NCI-H2107 treated with DMSO at 0.1 percent for 48 hours (cell line): Measurements from ENCODE around the gene MMP1.

Experiments used
- DNase-seq: peaks from one replicate; lab custom pipeline; 2025; ENCODE audit not compliant: unreplicated experiment; lab: John Stamatoyannopoulos, UW

The MMP1 gene

GRCh38 chr11:102807921-102808320 is 10.0 kb upstream of the MMP1 start:
- DNase-seq: no peak

GRCh38 chr11:102806296-102806695 is 8.3 kb upstream of the MMP1 start:
- no peak for DNase-seq

GRCh38 chr11:102802341-102802740 is 4.4 kb upstream of the MMP1 start:
- DNase-seq: no peak

DNA sequence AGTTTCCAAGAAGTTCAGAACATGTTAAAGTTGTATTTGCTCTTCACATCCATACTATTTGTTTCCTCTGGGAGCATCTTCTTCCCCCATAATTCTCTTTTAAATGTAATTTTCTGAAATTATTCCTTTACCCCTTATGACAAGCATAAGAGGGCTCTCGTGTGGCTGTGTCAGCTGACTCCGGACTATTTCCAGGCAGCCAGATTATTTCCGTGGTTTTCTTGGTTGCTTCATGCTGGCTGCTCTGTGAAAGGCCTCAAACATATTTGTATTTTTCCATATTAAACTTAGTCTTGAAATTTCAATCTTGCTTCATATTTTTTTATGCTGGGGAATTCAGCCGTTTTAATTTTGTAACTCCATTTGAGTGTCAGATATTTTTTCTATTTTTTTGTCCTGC is 2.8 kb upstream of the MMP1 start:
- no peak for DNase-seq

DNA sequence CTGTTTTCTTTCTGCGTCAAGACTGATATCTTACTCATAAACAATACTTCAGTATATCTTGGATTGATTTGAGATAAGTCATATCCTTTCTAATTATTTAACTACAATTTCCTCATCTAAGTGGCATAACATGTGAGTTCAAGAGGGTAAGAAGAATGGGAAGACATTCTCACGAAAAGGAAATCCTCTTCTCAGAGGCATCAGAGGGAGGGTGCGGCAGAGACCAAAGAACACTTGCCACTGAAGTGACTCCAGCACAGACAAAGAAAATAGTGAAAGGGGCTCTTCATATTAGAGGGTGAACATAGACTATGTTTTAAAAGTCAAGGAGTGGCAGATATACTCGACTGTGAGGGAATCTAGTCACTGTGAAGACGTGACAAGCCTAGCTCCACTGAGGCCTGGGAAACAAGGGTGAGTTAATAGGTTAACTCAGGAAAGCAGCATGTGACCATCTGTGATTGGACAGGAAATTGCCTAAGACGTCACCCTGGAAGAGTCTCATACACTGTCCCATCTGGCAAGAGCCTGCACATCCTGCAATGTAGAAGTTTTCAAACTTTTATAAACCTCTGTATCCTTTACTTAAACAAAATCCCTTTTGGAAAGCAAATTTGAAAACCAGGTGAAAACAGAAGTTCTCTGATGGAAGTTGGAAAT is 1.9 kb upstream of the MMP1 start:
- no peak for DNase-seq

- no peak for DNase-seq
Observed at GRCh38 chr11:102794382-102794781, 3.6 kb downstream of the MMP1 start.

DNA sequence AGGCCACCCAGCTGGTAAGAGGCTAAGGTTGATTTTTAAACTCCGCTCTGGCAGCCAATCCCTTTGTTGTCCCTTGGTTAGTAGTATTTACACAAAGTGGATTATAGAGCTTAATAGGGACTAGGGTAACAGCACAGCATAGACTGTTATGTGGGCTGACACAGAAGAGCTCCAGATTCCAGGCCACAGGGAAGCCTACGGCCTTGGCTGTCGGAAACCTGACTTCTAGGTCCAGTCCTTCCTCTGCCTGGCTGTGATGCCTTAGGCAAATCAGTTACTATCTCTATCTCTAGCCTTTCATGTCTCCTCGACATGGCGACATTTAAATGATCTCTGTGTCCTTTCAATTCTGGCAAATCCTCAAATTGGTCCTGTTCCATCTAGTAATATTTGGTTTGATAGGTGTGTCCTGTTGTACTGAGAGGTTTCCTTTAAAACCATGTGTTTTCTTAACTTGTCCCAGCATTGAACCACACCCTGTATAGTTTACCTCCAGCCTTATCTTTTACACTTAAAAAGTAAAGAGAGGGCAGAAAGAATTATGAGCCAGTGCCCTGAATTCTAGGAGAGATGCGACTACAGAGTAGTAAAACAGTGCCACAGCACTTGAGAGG is 4.2 kb downstream of the MMP1 start:
- no peak for DNase-seq

DNA sequence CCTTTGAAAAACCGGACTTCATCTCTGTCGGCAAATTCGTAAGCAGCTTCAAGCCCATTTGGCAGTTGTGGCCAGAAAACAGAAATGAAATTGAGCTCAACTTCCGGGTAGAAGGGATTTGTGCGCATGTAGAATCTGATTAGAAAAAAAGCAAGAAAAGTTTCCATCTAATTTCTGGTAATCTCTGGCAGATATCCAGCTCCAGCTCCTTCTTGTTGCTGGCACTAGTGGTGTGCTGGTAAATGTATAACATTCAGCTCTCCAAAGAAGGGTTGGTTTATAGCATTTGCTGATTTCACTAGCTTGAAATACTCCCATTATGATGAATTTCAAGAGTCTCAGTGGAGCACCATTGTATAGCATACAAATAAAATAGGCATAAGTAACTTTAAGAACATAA is 5.4 kb downstream of the MMP1 start:
- DNase-seq: no peak

GRCh38 chr11:102791271-102792036 is 6.5 kb downstream of the MMP1 start:
- DNase-seq: no peak

DNA sequence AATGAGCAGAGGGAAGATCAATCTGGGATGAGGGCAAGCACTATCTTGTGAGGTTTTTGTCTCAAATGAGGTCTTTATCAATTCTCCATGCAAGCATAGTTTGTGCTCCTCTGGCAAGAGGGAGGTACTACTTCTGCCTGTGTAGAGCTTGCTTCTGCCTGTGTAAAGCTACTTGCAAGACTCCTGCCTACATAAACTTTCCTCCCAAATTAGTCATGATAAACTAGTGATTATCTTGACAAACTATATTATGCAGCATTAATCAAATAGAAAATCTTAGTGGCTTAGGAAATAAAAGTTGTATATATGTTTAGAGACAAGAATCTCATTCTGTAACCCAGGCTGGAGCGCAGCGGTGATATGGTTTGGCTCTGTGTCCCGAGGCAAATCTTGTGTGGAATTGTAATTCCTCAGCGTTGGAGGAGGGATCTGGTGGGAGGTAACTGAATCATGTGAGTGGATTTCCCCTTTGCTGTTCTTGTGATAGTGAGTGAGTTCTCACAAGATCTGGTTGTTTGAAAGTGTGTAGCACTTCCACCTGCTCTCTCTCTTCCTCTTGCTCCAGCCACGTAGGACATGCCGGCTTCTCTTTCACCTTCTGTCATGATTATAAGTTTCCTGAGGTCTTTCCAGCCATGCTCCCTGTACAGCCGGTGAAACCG is 9.5 kb downstream of the MMP1 start:
- no peak for DNase-seq

GRCh38 chr11:102784380-102784779 is 13.6 kb downstream of the MMP1 start:
- no peak for DNase-seq

GRCh38 chr11:102783720-102784119 is 14.2 kb downstream of the MMP1 start:
- DNase-seq: no peak

- DNase-seq: no peak
Observed at GRCh38 chr11:102783016-102783415, 14.9 kb downstream of the MMP1 start.

DNA sequence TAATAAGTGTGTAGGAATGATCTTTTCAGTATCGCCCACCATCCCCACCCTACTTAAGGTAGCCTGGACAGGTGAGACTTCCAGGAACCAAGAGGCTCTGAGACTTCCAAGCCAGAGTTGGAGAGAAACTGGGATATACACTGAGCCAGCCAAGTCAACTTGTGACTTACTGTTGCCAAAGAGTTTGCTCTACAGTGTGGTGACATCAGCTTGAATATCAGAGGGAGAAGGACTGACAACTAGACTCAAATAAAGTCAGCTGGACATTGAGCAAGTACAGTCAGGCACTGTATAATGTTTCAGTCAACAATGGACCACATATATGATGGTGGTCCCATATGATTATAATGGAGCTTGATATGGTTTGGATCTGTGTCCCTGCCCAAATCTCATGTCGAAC is 16.3 kb downstream of the MMP1 start:
- DNase-seq: no peak

GRCh38 chr11:102780491-102780918 is 17.5 kb downstream of the MMP1 start, which contains the start of gene MMP10:
Gene MMP10, minus strand, starts transcription at chr11:102780628. Its CDS starts 37 bp downstream, at chr11:102780591.
- no peak for DNase-seq

DNA sequence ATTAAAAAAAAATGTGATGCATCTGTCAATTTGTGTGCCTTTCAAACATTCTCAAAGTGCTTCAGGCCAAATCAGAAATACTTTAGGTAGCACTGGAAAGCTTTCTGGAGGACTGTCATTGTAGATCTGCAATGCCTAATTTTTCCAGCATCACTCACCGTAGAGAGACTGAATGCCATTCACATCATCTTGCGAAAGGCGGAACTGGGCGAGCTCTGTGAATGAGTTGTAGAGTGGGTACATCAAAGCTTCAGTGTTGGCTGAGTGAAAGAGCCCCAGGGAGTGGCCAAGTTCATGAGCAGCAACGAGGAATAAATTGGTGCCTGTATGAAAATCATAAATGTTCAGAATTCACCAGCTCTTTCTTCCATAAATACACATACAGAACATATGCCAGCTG is 21.5 kb downstream of the MMP1 start:
- DNase-seq: no peak

DNA sequence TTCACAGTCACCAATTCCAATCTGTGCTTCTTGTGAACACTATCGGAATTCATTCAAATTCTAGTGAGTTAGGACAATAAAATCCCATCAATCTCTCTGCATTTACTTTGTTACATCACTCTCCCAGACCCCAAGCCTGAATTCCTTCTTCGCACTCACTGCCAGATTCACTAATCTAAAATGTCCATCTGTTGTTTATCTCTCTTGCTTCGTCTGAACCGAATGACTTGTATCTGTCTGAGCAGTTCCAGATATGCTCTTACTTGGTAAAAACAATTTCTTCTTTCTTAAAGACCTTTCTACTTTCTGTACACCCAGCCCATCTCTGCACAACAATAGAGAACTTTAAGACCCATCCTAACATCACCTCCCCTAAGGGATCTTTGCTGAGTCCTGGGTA is 24.6 kb downstream of the MMP1 start:
- no peak for DNase-seq

DNA sequence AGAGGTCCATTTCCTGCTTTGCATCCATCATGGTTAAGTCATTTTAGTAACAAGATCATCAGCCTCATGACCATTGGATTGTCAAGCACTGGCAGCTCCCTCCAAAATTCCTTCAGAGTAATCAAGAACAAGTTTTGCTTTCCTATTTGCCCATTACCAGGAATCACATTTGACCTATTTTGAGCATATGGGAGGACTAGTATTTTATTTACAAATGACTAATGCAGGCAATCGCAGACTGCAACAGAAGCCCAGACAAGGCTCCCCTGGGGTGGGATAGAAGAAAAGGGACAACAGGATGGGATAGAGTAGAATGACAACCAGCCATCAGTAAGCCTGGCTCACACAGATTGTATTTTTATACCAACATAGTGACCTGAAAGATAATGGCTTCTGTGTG is 26.6 kb downstream of the MMP1 start:
- DNase-seq: no peak

- DNase-seq: no peak
Observed at GRCh38 chr11:102770191-102770590, 27.8 kb downstream of the MMP1 start.

DNA sequence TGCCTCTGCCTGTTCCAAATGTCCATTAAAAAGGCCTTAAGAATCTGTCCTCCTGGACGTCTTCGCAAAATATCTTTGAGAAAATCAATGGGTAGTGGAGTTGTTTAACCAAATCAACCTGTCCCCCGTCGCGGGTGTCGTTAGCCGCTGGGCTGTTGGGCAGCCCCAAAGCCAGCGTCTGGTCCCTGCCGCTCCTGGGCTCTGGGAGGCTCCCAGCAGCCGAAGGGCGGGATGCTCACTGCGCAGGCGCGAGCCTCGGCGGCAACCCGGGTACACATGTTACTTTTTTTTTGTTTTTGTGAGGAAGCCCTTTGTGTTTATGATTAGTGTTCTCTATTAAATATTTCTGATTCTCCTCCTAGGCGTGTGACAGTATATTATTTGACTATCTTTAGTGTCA is 30.2 kb downstream of the MMP1 start:
- DNase-seq: no peak

- DNase-seq: no peak
Observed at GRCh38 chr11:102763440-102763839, 34.5 kb downstream of the MMP1 start.

- no peak for DNase-seq
Observed at GRCh38 chr11:102762361-102762767, 35.6 kb downstream of the MMP1 start.
